RWPE2 (cell line): Measurements from ENCODE around the gene JCAD.

ENCODE experiments used
- ATAC-seq: fragments of 200-7000 bp; cut with Tn5 transposase; 3 replicates; pipeline ENCODE4 v1.9.1; 2021; ENCODE audit warnings: low read depth
- DNase-seq: peaks from one replicate; pipeline ENCODE4 v3.0.0-alpha.2; 2020; ENCODE audit warnings: low spot score
- H3K27ac ChIP-seq: fragments of 450-650 bp; 2 replicates; pipeline ENCODE4 v1.5.1; 2017; ENCODE audit warnings: mild to moderate bottlenecking; ENCODE audit not compliant: poor library complexity, severe bottlenecking
- H3K27me3 ChIP-seq: fragments of 250-450 bp; sonication (Bioruptor Pico); 2 replicates; pipeline ENCODE4 v1.5.1; 2021; ENCODE audit warnings: mild to moderate bottlenecking, moderate library complexity; ENCODE audit not compliant: insufficient read depth, poor library complexity, severe bottlenecking
- H3K36me3 ChIP-seq: fragments of 250-450 bp; sonication (Bioruptor Pico); 2 replicates; pipeline ENCODE4 v1.5.1; 2020; ENCODE audit warnings: low read depth, mild to moderate bottlenecking, moderate library complexity
- H3K4me1 ChIP-seq: fragments of 250-450 bp; sonication (Bioruptor Pico); 2 replicates; pipeline ENCODE4 v1.5.1; 2021; ENCODE audit warnings: mild to moderate bottlenecking, moderate library complexity; ENCODE audit not compliant: insufficient read depth, poor library complexity, severe bottlenecking
- H3K4me3 ChIP-seq: fragments of 250-450 bp; sonication (Bioruptor Pico); 2 replicates; pipeline ENCODE4 v1.5.1; 2021; ENCODE audit warnings: mild to moderate bottlenecking, moderate library complexity; ENCODE audit not compliant: severe bottlenecking
- H3K9me3 ChIP-seq: fragments of 250-450 bp; sonication (Bioruptor Pico); 2 replicates; pipeline ENCODE4 v1.5.1; 2021; ENCODE audit warnings: mild to moderate bottlenecking, moderate library complexity; ENCODE audit not compliant: severe bottlenecking
- CTCF ChIP-seq: fragments of 450-650 bp; IDR thresholded peaks from one replicate; pipeline ENCODE4 v1.5.1; 2017; ENCODE audit warnings: mild to moderate bottlenecking, moderate library complexity; ENCODE audit not compliant: poor library complexity, severe bottlenecking

JCAD gene

GRCh38 chr10:30037620-30038336, 21.6 kb downstream of the JCAD start:
- Histone ChIP-seq H3K36me3 (no peaks in the 10 kb centered on the region), H3K9me3 (no peaks in the 10 kb centered on the region), H3K27ac (no peak overlapping the region), H3K27me3 (no peaks in the 10 kb centered on the region), H3K4me1 (no peaks in the 10 kb centered on the region), H3K4me3 (no peak overlapping the region)
- no peak for TF ChIP-seq CTCF
- ATAC-seq (no peak), DNase-seq (no peak)

- H3K27me3 ChIP-seq, result no peaks in the 10 kb centered on the region
- no peaks in the 10 kb centered on the region for H3K36me3 ChIP-seq
- no peak overlapping the region for H3K4me3 ChIP-seq
- no peaks in the 10 kb centered on the region for H3K4me1 ChIP-seq
- TF ChIP-seq CTCF, result no peak
- H3K27ac ChIP-seq, result no peak overlapping the region
- DNase-seq (no peak), ATAC-seq (no peak)
- no peaks in the 10 kb centered on the region for H3K9me3 ChIP-seq
Measured at GRCh38 chr10:30036811-30037210, 22.6 kb downstream of the JCAD start.

GRCh38 chr10:30036341-30036740, 23.0 kb downstream of the JCAD start:
- no peak for ATAC-seq
- TF ChIP-seq CTCF, result no peak

DNA sequence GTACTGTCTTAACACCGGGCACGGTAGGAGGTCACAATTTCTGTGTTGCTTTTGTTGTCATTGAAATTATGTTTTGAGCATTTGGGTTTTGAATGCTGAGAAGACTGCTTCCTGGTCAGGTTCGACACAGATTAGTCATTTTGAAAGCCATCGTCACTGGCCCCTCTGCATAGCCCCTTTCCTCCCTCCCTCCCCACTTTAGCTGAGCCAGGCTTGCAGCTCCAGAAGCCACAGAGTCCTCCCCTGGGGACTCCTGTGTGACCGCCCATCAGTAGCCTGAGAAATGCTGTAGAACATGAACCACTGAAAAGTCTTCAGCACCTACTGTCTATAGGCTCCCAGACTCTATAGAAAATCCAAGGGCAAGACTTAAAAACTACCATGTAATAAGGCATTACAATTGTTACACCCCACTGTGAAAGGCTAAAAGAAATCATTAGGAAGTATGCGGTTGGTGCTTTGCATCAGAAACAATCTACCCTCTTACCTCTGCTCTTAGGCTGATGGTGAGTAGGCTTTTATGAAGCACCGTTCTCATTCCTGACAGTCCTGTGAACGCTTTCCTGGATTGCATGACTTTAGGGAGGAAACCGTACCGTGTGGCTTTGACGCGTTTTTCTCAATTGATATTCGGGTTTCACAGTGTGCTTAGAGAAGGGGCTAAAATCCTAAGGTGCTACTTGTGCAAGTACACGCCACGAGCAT, 24.8 kb downstream of the JCAD start:
- no peak for ATAC-seq
- DNase-seq, result no peak
- no peak for TF ChIP-seq CTCF
- Histone ChIP-seq H3K27me3 (no peaks in the 10 kb centered on the region), H3K36me3 (no peaks in the 10 kb centered on the region), H3K9me3 (no peaks in the 10 kb centered on the region), H3K27ac (no peak overlapping the region), H3K4me1 (no peaks in the 10 kb centered on the region), H3K4me3 (no peak overlapping the region)

More at GRCh38 chr10:30036341-30036740, 23.0 kb downstream of the JCAD start:
- Histone ChIP-seq H3K36me3 (no peaks in the 10 kb centered on the region), H3K4me3 (no peak overlapping the region), H3K9me3 (no peaks in the 10 kb centered on the region), H3K27me3 (no peaks in the 10 kb centered on the region), H3K4me1 (no peaks in the 10 kb centered on the region), H3K27ac (no peak overlapping the region)
- DNase-seq, result no peak

GRCh38 chr10:30032125-30032524, 27.3 kb downstream of the JCAD start:
- H3K9me3 ChIP-seq, result no peaks in the 10 kb centered on the region

More at GRCh38 chr10:30032125-30032524, 27.3 kb downstream of the JCAD start:
- no peak overlapping the region for H3K27ac ChIP-seq
- no peak for DNase-seq
- H3K27me3 ChIP-seq, result no peaks in the 10 kb centered on the region
- TF ChIP-seq CTCF, result no peak
- no peaks in the 10 kb centered on the region for H3K36me3 ChIP-seq
- no peak for ATAC-seq
- H3K4me1 ChIP-seq, result no peaks in the 10 kb centered on the region
- no peak overlapping the region for H3K4me3 ChIP-seq
